GM21786 (cell line): ENCODE data around the gene DENND5B.
A peak's percentile ranks its signal among the peaks of the same experiment; 100 is the strongest.
"Not testable (repeated sequence)": the region's sequence is repeated elsewhere in the genome, so short reads cannot be mapped to it uniquely, and the experiment has no call there.

ENCODE experiments used
- ATAC-seq: cut with Tn5 transposase; IDR thresholded peaks from one replicate; pipeline ENCODE4 v1.9.1; 2021; ENCODE audit not compliant: unreplicated experiment

The DENND5B gene

GRCh38 chr12:31594681-31595080, 3.7 kb upstream of the DENND5B start:
- ATAC-seq = no peak

GRCh38 chr12:31591380-31591901, 505 bp upstream of the DENND5B start:
- ATAC-seq = no peak

GRCh38 chr12:31589904-31590641, 863 bp downstream of the DENND5B start:
- ATAC-seq = peak; percentile 39

GRCh38 chr12:31589598-31589903, 1.4 kb downstream of the DENND5B start:
- peak; percentile 39 for ATAC-seq

GRCh38 chr12:31588976-31589375, 2.0 kb downstream of the DENND5B start:
- ATAC-seq = no peak

DNA sequence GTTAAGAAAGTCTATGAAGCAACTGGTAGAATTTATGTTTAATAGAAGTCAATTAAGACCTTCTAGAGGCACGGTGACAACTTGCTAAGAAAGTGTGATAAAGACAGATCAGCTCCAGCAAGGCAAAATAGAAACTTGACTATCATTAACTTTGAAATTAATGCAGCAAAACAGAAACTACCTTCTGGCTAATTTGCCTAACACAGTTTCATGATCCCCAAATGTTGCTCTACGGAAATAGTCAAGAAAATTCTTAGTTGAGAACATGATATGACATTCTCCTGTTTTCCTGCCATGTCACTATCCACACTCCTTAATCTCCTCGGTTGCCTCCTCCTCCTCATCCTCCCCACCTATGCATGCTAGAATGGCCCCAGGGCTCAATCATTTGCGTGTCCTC, 4.2 kb downstream of the DENND5B start:
- ATAC-seq = no peak

DNA sequence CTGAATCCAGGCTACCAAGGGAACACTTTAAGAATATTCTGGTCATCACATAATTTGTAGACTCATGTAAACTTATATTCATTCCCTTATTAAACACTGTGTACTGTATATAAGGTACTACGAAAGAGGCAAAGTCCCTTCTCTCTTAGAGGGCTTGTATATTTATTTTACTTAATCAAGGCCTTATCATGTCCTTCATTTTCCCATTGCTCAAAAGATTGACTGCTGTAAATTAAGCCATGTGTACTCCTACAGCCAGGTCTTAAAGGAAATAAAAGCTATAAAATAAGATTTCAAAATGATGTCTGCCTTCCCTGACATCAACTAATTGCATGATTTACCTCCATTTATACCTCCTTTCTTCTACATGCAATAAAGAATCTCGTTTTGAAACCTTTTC, 5.0 kb downstream of the DENND5B start:
- no peak for ATAC-seq

- ATAC-seq = no peak
Observed at GRCh38 chr12:31585271-31585670, 5.7 kb downstream of the DENND5B start.

DNA sequence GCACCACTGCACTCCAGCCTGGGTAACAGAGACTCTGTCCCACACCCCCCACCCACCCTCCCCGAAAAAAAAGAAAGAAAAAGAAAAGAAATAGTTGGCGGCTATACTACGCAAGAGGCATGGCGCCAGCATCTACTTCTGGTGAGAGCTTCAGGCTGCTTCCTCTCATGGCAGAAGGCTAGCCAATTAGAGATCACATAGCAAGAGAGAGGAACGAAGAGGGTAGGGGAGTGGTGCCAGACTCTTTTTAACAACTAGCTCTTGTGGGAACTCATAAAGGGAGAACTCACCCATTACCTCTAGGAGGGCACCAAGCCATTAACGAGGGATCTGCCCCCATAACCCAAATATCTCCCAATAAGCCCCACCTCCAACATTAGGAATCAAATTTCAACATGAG, 6.2 kb downstream of the DENND5B start:
- no peak for ATAC-seq

DNA sequence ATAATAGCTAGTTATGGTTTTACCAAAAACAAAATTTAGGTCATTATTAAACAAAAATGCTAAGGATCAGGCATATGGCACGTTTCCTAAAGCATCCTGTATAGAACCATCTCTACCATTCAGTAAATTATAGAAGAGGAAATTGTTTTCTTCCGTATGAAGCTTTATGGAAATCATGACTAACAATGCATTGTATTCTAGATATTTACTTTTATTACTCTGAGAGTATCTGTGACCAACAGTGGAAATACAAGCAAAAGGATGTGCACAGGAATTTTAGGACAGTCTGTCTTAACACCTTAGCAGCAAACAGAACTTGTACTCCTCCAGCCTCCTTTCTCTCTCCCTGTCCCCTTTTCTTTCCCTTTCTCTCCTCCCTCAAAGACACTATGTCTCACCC, 7.1 kb downstream of the DENND5B start:
- ATAC-seq = no peak

DNA sequence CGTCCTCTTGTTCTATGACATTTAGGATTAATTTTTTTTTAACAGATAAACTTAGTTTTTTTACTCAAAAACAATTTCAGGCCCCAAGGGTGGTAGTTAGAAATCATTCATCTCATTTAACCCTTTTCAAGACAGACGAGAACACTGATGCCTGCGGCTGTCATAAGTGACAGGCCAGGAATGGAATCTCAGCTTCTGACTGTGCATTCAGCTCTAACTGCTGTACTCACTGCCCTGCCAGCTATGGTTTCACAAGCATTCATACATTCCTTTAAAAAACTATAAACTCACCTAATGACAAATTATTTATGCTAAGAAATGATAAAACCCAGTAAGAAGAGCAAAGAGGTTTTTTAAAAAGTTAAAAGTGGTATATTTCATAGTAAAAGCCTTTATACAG, 8.8 kb downstream of the DENND5B start:
- no peak for ATAC-seq

DNA sequence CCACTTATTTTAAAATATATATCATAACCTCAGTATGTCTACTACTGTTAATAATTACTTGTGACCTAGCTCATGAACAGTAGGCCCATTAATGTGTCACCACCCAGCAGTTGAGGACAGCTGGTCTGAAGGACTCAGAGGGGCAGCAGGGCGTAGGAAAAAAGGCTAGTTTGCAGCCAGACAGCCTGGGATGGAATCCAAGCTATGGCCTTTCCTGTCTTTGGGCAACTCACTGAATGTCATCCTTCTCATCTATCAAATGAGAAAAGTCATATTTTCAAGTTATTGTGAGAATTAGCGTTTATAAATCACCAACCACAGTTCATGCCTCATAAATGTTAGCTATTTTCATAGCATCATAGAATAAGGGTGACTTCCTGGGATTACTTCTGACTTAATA, 12.3 kb downstream of the DENND5B start:
- no peak for ATAC-seq

DNA sequence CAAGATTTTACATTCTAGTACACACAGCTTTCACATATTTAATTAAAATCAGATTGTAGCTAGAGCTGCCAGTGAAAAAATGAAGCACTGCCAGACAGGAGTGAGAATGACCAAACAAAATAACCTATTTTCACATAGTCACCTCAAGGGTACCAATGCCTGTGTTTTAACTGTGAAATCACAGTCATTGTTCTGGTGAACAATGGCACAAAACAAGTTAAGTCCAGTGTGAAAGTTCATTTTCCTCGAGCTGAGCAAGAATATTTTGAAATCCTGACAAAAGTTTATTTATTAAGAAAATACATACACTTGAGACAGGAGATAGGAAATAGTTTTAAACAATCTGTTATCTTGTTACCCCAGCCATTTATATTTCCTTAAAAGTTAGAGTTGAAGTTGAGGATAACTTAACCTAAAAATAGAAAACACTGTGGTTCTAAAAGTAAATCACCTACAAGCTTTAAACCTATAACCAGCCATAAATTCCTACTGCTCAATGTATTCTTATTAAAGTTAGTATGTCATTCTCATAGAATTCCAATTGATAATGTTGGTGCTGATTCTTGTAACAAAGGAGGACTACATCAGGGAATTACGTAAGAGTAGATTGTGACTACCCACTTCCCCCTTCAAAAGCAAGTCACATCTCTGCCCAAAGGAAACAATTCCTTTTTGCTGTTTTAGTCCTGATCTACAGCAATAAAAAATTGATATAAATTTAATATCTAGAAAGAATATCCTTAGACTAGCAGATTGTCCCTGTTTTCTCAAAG, 15.9 kb downstream of the DENND5B start:
- no peak for ATAC-seq

DNA sequence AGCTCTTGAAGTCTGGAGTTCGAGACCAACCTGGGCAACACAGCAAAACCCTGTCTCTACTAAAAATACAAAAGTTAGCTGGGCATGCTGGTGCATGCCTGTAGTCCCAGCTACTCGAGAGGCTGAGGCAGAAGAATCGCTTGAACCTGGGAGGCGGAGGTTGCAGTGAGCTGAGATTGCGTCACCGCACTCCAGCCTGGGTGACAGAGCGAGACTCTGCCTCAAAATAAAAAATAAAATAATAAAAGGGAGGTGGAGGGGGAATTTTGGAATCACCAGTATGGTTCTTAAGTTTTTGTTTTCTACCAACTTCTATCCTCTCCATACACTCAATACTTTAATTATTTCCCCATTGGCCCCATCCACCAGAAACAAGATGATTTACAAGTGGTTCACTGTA, 16.6 kb downstream of the DENND5B start:
- ATAC-seq = not testable (repeated sequence)

DNA sequence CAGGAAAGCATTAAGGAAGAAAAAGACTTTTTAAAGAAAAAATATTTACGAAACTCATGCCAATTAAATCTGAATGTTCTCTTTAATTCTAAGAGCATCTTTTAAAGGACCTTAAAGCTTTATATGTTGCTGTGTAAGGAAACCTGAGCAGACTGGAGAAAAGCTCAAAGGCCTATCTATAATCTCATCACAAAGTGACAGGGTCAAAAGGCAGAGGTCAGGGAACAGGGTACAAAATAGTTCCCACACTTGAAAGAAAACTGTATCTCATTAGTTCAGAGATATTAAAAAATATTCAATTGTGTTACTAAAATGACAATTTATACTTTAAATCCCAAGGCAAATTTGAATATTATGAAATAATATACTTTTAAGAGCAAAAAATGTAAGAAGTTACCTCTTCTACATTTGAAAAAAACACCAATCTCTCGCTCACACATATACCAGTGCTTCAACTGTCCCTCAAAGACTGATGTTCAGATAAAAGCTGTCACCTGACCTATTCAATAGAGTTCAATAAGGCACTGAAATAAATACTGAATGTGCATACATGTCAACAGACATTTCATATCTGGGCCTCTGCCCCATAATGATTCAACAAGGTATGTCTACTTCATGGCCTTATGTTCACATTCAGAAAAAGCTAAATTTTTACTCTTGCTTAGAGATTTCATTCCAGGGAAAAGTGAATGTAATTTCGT, 17.9 kb downstream of the DENND5B start:
- no peak for ATAC-seq

GRCh38 chr12:31570880-31571279, 20.1 kb downstream of the DENND5B start:
- ATAC-seq = no peak

DNA sequence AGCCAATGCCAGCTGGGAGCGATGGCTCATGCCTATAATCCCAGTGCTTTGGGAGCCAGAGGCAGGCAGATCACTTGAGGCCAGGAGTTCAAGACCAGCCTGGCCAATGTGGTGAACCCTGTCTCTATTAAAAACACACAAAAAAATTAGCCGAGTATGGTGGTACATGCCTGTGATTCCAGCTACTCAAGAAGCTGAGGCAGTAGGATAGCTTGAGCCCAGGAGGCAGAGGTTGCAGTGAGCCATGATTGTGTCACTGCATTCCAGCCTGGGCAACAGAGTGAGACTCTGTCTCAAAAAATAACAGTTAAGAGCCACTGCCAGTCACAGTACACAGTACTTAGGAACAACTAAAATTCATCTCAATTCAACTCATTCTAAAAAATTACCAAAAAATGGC, 21.4 kb downstream of the DENND5B start:
- ATAC-seq = not testable (repeated sequence)

DNA sequence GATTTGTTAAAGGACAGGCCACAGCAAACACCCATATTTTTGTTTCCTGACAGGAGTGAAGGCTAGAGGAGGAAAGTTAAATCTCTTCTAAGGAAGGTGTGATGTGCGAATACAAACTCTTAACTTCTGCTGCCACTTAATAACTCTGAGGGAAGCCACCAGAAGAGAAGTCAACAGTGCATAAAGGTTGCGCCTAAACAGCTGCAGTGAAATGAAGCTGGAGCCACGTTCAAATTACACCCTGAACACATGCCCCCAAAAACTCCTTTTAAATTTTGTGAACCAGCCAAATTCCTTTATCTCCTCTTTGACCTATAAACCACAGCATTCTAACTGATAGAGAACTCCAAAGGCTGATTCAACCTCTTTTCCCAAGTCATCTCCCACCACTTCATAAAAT, 22.4 kb downstream of the DENND5B start:
- ATAC-seq = no peak

DNA sequence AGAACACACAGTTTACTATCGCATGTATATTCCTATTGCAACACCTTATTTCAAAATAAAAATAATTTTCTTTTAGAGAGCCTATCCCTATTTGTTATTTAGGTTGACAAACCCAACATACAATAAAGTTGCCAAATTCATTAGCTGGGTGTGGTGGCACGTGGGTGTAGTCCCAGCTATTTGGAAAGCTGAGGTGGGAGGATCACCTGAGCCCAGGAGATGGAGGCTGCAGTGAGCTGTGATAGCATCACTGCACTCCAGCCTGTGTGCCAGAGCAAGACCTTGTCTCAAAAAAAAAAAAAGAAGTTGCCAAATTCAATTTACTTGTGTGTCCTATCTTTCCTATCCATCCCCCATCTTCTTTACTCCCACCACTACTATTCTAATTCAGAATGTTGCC, 23.9 kb downstream of the DENND5B start:
- no peak for ATAC-seq

DNA sequence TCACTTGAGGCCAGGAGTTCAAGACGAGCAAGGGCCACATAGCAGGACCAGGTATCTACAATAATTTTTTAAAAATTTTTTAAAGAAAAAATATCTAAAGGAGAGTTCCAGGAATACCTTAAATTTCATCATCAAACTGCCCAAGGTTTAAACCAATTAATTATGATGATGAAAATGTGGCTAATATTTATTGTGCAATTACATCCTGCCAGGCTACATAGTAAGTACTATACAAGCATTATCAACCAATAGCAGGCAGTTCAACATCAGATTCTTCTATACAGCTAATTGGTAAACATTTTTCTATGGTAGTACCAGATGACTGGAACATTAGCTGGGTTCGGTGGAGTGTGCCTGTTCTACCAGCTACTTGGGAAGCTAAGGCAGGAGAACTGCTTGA, 24.4 kb downstream of the DENND5B start:
- ATAC-seq = no peak

- no peak for ATAC-seq
Observed at GRCh38 chr12:31562594-31563328, 28.2 kb downstream of the DENND5B start.
